ENCODE results near the gene ST3GAL6. TPM values are rescaled to one million over a fixed set of nuclear protein-coding genes. Genes with fewer than 3 reads are reported as not detected.

The ST3GAL6 gene
- total and polyA plus RNA-seq, 9 of the 15 experiments (the other 6 are each of a cell fraction or from before 2014, with no cell fraction given): 0.14 TPM; not detected in 8

GRCh38 chr3:98807011-98807410, 43.9 kb downstream of the ST3GAL6 start:
- Histone ChIP-seq H3K79me2 (ENCODE audit: control insufficient read depth, insufficient read depth, low read length) (no peaks in the 10 kb centered on the region), H3K4me3 (no peak overlapping the region), H3K27ac (ENCODE audit: extremely low read depth, low read depth, low read length) (no peak overlapping the region), H3K9ac (ENCODE audit: insufficient read depth in 1 of 2, low read depth in 2 of 2, low read length in 2 of 2) (no peak overlapping the region), H3K4me2 (ENCODE audit: insufficient read depth, low read length) (no peak overlapping the region), H3K27me3 (ENCODE audit: control insufficient read depth in 2 of 2, insufficient read depth in 2 of 2, low read length in 2 of 2) (no peaks in the 10 kb centered on the region), H4K20me1 (replicated peaks; ENCODE audit: control insufficient read depth, insufficient read depth, low read length) (no peaks in the 10 kb centered on the region), H2AFZ (ENCODE audit: low read depth, low read length) (no peak overlapping the region), H3K4me1 (replicated peaks in 1 of 2; ENCODE audit: control insufficient read depth in 2 of 2, insufficient read depth in 2 of 2, low read length in 2 of 2) (no peaks in the 10 kb centered on the region), H3K9me3 (replicated peaks; ENCODE audit: control insufficient read depth, insufficient read depth, low read depth, low read length) (no peaks in the 10 kb centered on the region), H3K9me1 (ENCODE audit: control insufficient read depth, insufficient read depth, low read length) (no peaks in the 10 kb centered on the region), H3K36me3 (ENCODE audit: control insufficient read depth, insufficient read depth, low read length) (peaks cover 26% of the 10 kb centered on the region; the same call in 2 of the 3 replicates)
- TF ChIP-seq TSHZ1 (CRISPR knock-in tag; IDR thresholded peaks at IDR 0.05) (no peak), KAT7 (CRISPR knock-in tag; IDR thresholded peaks at IDR 0.05; ENCODE audit: borderline replicate concordance) (no peak), BRD4 (IDR thresholded peaks at IDR 0.05) (no peak), YBX1 (IDR thresholded peaks at IDR 0.05) (no peak), GTF2A2 (tag; IDR thresholded peaks at IDR 0.05) (no peak), RCOR1 (IDR thresholded peaks at IDR 0.05; ENCODE audit: borderline replicate concordance in 1 of 2, low read depth in 2 of 2, low read length in 2 of 2) (no peak), POLR2B (IDR thresholded peaks at IDR 0.05; ENCODE audit: low read depth, partially characterized antibody) (no peak), ATF1 (CRISPR knock-in tag; IDR thresholded peaks at IDR 0.05) (no peak), ATF1 (tag; IDR thresholded peaks at IDR 0.05) (no peak), ASH1L (IDR thresholded peaks at IDR 0.05; ENCODE audit: borderline replicate concordance, low read depth, partially characterized antibody) (no peak), SNRNP70 (optimal IDR thresholded peaks at IDR 0.05; ENCODE audit: low read depth, low read length) (no peak), MEF2A (IDR thresholded peaks at IDR 0.05; ENCODE audit: control insufficient read depth, low read depth, low read length) (no peak), CHD2 (IDR thresholded peaks at IDR 0.05; ENCODE audit: low read depth, low read length) (no peak), WHSC1 (IDR thresholded peaks at IDR 0.05; ENCODE audit: low read length) (no peak), AFF1 (IDR thresholded peaks at IDR 0.05; ENCODE audit: low read depth in 1 of 2, partially characterized antibody in 2 of 2) (no peak), RFX5 (IDR thresholded peaks at IDR 0.05; ENCODE audit: low read depth, low read length) (no peak), FOXJ3 (CRISPR knock-in tag; IDR thresholded peaks at IDR 0.05) (no peak), SRSF3 (IDR thresholded peaks at IDR 0.05; ENCODE audit: insufficient read depth, low read length) (no peak)
- in situ Hi-C loops (cut with MboI) (loop anchor here (25.0 kb wide), 2 partner anchors 355 to 770 kb away; partner anchors contain the start of gene GABRR3), intact Hi-C loops (cut with micrococcal nuclease) (no loop called here)
- no peak for FAIRE-seq
- CTCF ChIA-PET (ENCODE audit: low intra/inter-chr PET ratio): no interaction called here
- POLR2A ChIA-PET: no interaction called here
- 96% methylated on average over 4 of the region's 4 CpGs for WGBS (ENCODE audit: insufficient coverage, low coverage, missing lambda C conversion rate)
- DNase-seq (ENCODE audit: extremely low read depth in 1 of 4, low spot score in 3 of 4): no peak
- BruUV-seq (replicated peaks): no TSS peak
- ATAC-seq: no peak

All from K562 (cell line).